Left ventricle myocardium inferior (tissue), 1 donor: ENCODE measurements around the gene KAZN. TPM values are rescaled to one million over a fixed set of nuclear protein-coding genes. Genes with fewer than 3 reads are reported as not detected.

Experiments used
- DNase-seq: peaks from one replicate; pipeline ENCODE4 v3.0.0-alpha.2; 2020
- H3K27ac ChIP-seq: fragments of 200-600 bp; replicated peaks from 2 replicates; pipeline ENCODE4 v1.8.0; 2021
- H3K27me3 ChIP-seq: fragments of 200-600 bp; 2 replicates; pipeline ENCODE4 v1.8.0; 2021; ENCODE audit warnings: low read depth
- H3K36me3 ChIP-seq: fragments of 200-600 bp; 2 replicates; pipeline ENCODE4 v1.8.0; 2021
- H3K4me1 ChIP-seq: fragments of 200-600 bp; 2 replicates; pipeline ENCODE4 v1.8.0; 2021
- H3K4me3 ChIP-seq: fragments of 200-600 bp; 2 replicates; pipeline ENCODE4 v1.8.0; 2021; ENCODE audit warnings: mild to moderate bottlenecking, moderate library complexity
- H3K9me3 ChIP-seq: fragments of 200-600 bp; replicated peaks from 2 replicates; pipeline ENCODE4 v1.8.0; 2021
- intact Hi-C: fragments of 100-400 bp; cut with micrococcal nuclease; formaldehyde crosslinking; loops from one replicate; pipeline ENCODE4 v1.11.0; 2022
- total RNA-seq: library from RNA; stranded (reverse); fragmentation: NEBNext Ultra II Directional; extraction: Animal tissue kit (Norgen Biotek cat#: 25700); gene quantifications from one replicate; pipeline ENCODE4 v1.2.1, GENCODE V29; 2021
- TF ChIP-seq, protein P1 (sequence below): fragments of 200-600 bp; IDR thresholded peaks from 2 replicates; pipeline ENCODE4 v1.8.0; 2021; ENCODE audit warnings: antibody characterized with exemption, mild to moderate bottlenecking, borderline replicate concordance
- donor health status: DM: no; HTN: yes; CAD: no; lungs with severe emphysema.

The KAZN gene
- total RNA-seq, 1 donor from 2014 or later: 2.2 TPM

DNA sequence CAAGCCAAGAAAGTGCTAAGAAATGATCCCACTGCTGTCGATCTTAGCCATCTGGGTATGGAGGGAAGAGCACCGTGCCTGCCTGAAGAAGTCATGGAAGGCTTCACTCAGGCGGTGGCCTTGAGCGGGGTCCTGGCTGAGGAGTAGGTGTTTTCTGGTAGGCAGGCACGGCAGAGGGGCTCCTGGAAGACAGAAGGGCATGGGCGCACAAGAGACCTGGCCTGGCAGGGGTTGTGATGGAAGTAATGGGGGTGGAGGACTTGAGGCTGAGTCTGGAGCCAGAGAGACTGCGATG is 185.1 kb downstream of the KAZN start:
- DNase-seq: no peak
- H3K4me3 ChIP-seq: no peak overlapping the region
- H3K27me3 ChIP-seq: peaks cover 39% of the 10 kb centered on the region
- H3K36me3 ChIP-seq: no peaks in the 10 kb centered on the region
- no peaks in the 10 kb centered on the region for H3K9me3 ChIP-seq
- no peaks in the 10 kb centered on the region for H3K4me1 ChIP-seq
- intact Hi-C loops: loop anchor here (10.0 kb wide), 1 partner anchor 261 kb away; no protein-coding TSS in a partner anchor
- TF ChIP-seq, protein P1, sequence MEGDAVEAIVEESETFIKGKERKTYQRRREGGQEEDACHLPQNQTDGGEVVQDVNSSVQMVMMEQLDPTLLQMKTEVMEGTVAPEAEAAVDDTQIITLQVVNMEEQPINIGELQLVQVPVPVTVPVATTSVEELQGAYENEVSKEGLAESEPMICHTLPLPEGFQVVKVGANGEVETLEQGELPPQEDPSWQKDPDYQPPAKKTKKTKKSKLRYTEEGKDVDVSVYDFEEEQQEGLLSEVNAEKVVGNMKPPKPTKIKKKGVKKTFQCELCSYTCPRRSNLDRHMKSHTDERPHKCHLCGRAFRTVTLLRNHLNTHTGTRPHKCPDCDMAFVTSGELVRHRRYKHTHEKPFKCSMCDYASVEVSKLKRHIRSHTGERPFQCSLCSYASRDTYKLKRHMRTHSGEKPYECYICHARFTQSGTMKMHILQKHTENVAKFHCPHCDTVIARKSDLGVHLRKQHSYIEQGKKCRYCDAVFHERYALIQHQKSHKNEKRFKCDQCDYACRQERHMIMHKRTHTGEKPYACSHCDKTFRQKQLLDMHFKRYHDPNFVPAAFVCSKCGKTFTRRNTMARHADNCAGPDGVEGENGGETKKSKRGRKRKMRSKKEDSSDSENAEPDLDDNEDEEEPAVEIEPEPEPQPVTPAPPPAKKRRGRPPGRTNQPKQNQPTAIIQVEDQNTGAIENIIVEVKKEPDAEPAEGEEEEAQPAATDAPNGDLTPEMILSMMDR: no peak
- H3K27ac ChIP-seq: no peak overlapping the region

DNA sequence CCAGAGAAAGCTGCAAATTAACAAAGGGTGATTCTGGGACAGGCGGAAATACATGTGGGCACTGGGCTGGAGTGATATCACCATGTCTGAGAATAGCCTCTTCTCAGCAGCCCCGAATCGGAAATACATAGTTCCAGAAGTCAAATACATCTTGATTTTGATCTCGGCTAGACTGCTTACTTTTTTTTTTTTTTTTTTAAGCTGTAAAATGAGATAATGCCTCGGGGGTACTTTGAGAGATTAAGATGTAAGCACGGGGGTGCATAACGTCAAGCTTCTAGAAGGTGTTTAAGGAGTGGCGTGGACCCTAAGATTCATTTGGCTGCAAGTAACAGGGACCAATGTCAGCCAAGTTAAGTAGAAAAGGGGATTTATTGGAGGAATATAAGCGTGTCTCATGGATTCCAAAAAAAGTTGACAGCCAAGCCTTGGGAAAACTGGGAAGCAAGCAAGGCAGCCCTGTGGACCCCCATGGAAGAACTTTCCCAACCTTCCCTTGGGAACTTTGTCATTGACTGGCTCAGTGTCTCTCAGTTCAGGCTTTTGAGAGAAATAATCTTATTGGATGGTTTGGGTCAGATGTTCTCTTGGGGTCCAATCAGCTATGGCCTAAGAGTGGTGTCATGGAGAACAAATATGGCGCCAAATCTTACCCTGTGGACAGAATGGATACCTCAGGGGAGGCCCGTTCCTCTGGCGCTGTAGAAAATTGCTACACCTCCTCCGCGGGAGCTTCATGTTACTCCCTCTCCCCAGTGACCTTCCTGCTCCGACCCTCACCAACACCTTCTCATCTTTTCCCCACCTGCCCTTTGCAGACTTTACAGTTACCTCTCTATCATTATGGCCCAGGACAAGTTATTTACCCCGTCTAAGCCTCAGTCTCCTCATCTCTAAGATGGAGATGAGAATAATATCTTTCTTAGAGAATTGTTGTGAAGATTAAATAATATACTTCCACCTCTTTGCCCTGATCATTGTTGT is 186.6 kb downstream of the KAZN start:
- Histone ChIP-seq H3K36me3 (no peaks in the 10 kb centered on the region), H3K4me3 (no peak overlapping the region), H3K9me3 (no peaks in the 10 kb centered on the region), H3K27ac (no peak overlapping the region), H3K27me3 (peaks cover 53% of the 10 kb centered on the region), H3K4me1 (no peaks in the 10 kb centered on the region)
- intact Hi-C loops: loop anchor here (10.0 kb wide), 1 partner anchor 260 kb away; no protein-coding TSS in a partner anchor
- TF ChIP-seq, protein P1: no peak
- DNase-seq: no peak

DNA sequence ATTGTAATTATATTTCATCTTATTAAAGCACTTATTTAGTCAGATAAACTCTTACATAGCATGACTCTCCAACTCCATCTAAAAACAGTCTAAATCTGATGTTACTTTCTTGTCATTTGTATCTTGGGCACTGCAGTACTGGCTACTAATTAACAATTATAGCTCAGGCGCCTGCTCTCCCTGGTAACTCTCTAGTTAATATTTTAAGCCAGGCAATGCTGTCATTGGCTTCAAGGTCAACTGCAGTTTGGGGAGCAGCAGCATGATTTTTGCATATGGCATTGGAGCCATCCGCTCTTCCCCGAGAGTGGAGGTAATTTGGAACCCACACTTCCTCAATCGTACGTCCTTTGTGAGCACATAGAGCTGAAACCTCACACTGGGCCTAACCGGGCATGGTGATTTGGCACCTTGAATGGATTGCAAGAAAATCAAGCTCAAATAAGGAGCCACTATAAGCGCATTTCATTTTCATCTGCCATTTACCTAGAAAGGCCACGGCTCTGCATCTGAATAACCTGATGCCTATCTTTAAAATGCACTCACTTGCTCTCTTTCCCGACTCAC is 187.7 kb downstream of the KAZN start:
- H3K4me3 ChIP-seq: no peak overlapping the region
- no peaks in the 10 kb centered on the region for H3K4me1 ChIP-seq
- TF ChIP-seq, protein P1: no peak
- peaks cover 64% of the 10 kb centered on the region for H3K27me3 ChIP-seq
- no peaks in the 10 kb centered on the region for H3K36me3 ChIP-seq
- no peak for DNase-seq
- H3K27ac ChIP-seq: no peak overlapping the region
- intact Hi-C loops: loop anchor here (10.0 kb wide), 1 partner anchor 259 kb away; no protein-coding TSS in a partner anchor
- no peaks in the 10 kb centered on the region for H3K9me3 ChIP-seq

DNA sequence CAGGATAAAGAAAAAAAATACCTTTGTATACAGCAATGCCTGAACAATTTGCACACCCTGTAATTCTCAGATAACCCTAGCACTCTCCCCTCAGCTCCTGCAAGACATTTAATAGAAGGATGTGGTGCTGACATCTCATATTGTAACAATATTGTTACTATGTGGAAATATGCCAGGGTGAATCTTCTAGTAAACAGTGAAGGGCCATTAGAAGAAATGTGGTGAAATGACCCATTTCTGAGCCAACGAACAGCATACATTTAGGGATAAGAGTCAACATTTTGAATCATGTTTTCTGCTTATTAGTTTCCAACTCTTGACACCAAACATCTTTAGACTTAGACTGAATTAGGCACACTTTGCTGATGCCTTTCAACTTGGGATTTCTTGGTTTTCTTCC is 188.2 kb downstream of the KAZN start:
- Histone ChIP-seq H3K9me3 (no peaks in the 10 kb centered on the region), H3K4me3 (no peak overlapping the region), H3K27ac (no peak overlapping the region), H3K4me1 (no peaks in the 10 kb centered on the region), H3K36me3 (no peaks in the 10 kb centered on the region), H3K27me3 (peaks cover 69% of the 10 kb centered on the region)
- no peak for DNase-seq
- intact Hi-C loops: loop anchor here (10.0 kb wide), 1 partner anchor 258 kb away; no protein-coding TSS in a partner anchor
- TF ChIP-seq, protein P1: no peak

DNA sequence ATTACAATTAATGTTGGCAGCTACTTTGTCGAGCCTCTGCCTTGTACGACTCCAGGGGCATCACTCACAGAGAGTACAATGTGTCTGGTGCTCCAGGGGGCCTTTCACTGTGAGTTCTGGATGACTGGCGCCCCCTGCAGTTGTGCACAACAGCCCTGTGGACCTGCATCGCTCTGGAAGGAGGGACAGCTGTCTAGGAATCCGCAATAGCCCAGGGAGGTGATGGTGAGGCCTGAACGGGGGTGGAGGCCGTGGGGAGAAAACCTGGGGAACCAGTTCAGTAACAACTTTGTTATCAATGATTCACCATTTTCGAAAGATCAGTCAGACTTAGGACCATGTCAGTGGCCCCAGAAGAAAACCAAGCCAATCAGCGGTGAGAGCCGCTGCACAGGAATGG is 189.1 kb downstream of the KAZN start:
- intact Hi-C loops: loop anchor here (10.0 kb wide), 1 partner anchor 257 kb away; no protein-coding TSS in a partner anchor
- no peaks in the 10 kb centered on the region for H3K9me3 ChIP-seq

More for the DNA sequence above, 189.1 kb downstream of the KAZN start:
- Histone ChIP-seq H3K4me3 (no peak overlapping the region), H3K27ac (no peak overlapping the region), H3K4me1 (no peaks in the 10 kb centered on the region), H3K36me3 (no peaks in the 10 kb centered on the region), H3K27me3 (peaks cover 72% of the 10 kb centered on the region)
- DNase-seq: no peak
- TF ChIP-seq, protein P1: no peak
